ENCODE measurements around the gene MRPS22.
"Not testable (repeated sequence)": the region's sequence is repeated elsewhere in the genome, so short reads cannot be mapped to it uniquely, and the experiment has no call there.

The MRPS22 gene

DNA sequence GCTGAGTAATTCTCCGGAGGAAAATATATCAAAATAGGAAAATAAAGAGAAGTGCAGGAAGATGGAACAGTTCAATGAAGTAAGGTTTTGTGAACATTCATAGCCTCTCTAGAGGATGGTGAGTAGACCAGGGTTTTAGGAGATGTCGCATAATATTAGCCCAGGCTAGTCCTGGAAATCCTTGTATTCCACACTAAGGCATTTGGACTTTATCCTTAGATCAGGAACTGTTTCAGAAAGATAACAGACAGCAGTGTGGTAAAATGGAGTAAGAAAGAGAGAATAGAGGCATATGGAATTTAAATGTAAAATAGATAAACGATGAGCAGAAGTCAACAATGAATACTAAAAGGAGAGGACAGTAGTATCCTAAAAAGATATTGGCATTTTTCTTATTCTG lies 33.6 kb downstream of the MRPS22 start:
- H3K27me3 Mint-ChIP-seq: no peaks in the 10 kb centered on the region
- intact Hi-C loops (cut with micrococcal nuclease): no loop called here
- H3K36me3 Mint-ChIP-seq (ENCODE audit: low read depth): peaks cover 86% of the 10 kb centered on the region

DNA sequence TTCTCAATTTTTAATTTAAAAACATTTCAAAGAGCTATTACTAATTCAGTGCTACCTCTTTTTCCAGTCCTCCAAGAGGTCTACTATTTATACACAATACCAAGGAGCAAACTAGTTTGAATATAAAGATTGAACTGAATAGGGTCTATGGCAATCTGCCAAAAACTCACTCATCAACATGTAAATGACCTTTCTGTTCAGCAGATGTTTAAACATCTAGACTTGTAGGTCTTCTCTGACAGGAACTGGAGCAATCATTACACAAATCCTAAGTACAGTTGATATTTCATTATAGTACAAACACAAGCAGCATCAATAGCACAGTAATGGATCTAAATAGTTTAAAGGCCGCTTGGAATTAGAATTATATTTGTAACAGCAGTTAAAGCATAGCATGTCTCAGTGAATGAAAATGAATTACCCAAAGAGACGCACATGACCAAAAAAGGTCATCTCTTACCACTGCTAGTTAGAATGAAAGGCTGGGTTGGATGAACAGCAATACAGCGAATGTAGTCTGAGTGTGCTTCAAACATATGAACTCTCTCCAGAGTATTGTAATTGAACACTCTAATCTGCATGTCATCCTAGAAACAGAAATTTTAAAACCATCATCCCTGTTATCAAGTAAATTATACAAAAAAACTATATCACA lies 34.9 kb downstream of the MRPS22 start:
- intact Hi-C loops (cut with micrococcal nuclease): no loop called here
- H3K36me3 Mint-ChIP-seq (ENCODE audit: low read depth): peaks cover 78% of the 10 kb centered on the region
- no peak overlapping the region for H3K27ac Mint-ChIP-seq
- no peaks in the 10 kb centered on the region for H3K27me3 Mint-ChIP-seq
- no peaks in the 10 kb centered on the region for H3K9me3 Mint-ChIP-seq
- no peak overlapping the region for H3K4me3 Mint-ChIP-seq
- peaks cover 5% of the 10 kb centered on the region for H3K4me1 Mint-ChIP-seq (ENCODE audit: low read depth)

More for the DNA sequence above, 33.6 kb downstream of the MRPS22 start:
- Mint-ChIP-seq H3K9me3 (no peaks in the 10 kb centered on the region), H3K27ac (no peak overlapping the region), H3K4me1 (ENCODE audit: low read depth) (peaks cover 5% of the 10 kb centered on the region), H3K4me3 (no peak overlapping the region)

DNA sequence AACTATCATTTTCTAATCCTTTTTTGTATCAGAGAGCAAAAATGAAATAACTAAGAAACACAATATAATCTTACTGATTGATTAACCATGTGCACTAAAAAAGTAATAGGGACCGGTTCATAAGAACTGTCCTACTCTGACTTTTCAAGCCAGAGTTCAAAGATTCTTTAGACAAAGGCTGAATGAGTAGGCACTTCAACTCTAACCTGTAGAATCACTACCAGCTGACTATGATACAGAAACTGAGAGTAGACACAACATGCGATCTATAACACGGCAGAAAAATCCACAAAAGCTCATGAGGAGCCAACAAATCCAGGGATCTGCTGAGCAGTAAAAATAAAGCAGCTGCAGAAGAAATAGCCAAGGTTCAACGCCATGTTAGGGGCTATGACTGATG lies 36.8 kb downstream of the MRPS22 start:
- no peak overlapping the region for H3K4me3 Mint-ChIP-seq
- intact Hi-C loops (cut with micrococcal nuclease): no loop called here

DNA sequence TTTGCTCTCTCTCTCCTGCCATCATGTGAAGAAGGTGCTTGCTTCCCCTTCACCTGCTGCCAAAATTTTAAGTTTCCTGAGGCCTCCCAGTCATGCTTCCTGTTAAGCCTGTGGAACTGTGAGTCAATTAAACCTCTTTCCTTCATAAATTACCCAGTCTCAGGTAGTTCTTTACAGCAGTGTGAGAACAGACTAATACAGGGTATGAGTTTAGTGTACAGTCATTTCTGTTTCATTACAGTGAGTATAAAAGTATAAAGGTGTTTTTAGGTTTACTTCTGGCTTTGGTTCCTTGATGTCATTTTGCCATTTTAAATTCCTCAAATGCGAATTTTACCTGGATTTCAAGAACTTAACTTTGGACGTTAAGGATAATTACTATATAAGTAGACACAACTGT lies 38.5 kb downstream of the MRPS22 start:
- H3K4me3 Mint-ChIP-seq; H3K9me3 Mint-ChIP-seq; H3K27me3 Mint-ChIP-seq; H3K27ac Mint-ChIP-seq; intact Hi-C loops (cut with micrococcal nuclease): not testable (repeated sequence)
- H3K4me1 Mint-ChIP-seq (ENCODE audit: low read depth): peaks cover 17% of the 10 kb centered on the region
- peaks cover 62% of the 10 kb centered on the region for H3K36me3 Mint-ChIP-seq (ENCODE audit: low read depth)

More for the DNA sequence above, 36.8 kb downstream of the MRPS22 start:
- Mint-ChIP-seq H3K27ac (no peak overlapping the region), H3K9me3 (no peaks in the 10 kb centered on the region), H3K4me1 (ENCODE audit: low read depth) (peaks cover 5% of the 10 kb centered on the region), H3K36me3 (ENCODE audit: low read depth) (peaks cover 60% of the 10 kb centered on the region), H3K27me3 (no peaks in the 10 kb centered on the region)

DNA sequence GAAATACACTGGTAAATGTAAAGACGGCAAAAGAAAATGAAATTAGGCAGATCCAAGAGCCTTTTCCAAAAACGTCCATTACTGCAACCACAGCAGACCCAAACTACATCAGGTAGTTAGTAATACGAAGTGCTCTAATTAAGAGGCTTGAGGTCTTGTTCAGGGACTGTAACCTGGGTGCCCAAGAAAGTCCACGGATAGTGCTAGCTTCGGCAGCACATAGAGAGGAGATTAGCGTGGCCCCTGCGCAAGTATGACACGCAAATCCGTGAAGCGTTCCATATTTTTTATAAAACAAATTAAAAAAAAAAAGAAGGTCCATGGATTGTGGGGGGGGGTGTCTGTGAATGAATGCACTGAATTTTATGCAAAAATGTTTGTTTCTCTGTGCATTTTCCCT lies 44.3 kb downstream of the MRPS22 start:
- H3K27ac Mint-ChIP-seq: no peak overlapping the region
- peaks cover 23% of the 10 kb centered on the region for H3K4me1 Mint-ChIP-seq (ENCODE audit: low read depth)
- intact Hi-C loops (cut with micrococcal nuclease): loop anchor here (5.0 kb wide), 2 partner anchors 451 to 1554 kb away; partner anchors contain the start of gene SLC25A36

GRCh38 chr3:139388821-139389551 lies 45.2 kb downstream of the MRPS22 start:
- peaks cover 28% of the 10 kb centered on the region for H3K36me3 Mint-ChIP-seq (ENCODE audit: low read depth)
- peak overlapping the region; percentile 80 for H3K4me3 Mint-ChIP-seq
- intact Hi-C loops (cut with micrococcal nuclease): loop anchor here (1.0 to 5.0 kb wide), 3 partner anchors 46 to 1553 kb away; partner anchors contain the start of gene SLC25A36
- peaks cover 29% of the 10 kb centered on the region for H3K4me1 Mint-ChIP-seq (ENCODE audit: low read depth)
- no peaks in the 10 kb centered on the region for H3K9me3 Mint-ChIP-seq
- H3K27me3 Mint-ChIP-seq: no peaks in the 10 kb centered on the region
- peak overlapping the region; percentile 95 for H3K27ac Mint-ChIP-seq

More for the DNA sequence above, 44.3 kb downstream of the MRPS22 start:
- no peaks in the 10 kb centered on the region for H3K27me3 Mint-ChIP-seq
- H3K36me3 Mint-ChIP-seq (ENCODE audit: low read depth): peaks cover 28% of the 10 kb centered on the region
- H3K9me3 Mint-ChIP-seq: no peaks in the 10 kb centered on the region
- H3K4me3 Mint-ChIP-seq: peak overlapping the region; percentile 26

- Mint-ChIP-seq H3K27ac (peak within 1 kb of the TSS; percentile 95), H3K27me3 (no peaks in the 10 kb centered on the region), H3K36me3 (ENCODE audit: low read depth) (peaks cover 28% of the 10 kb centered on the region), H3K9me3 (no peaks in the 10 kb centered on the region), H3K4me1 (ENCODE audit: low read depth) (peaks cover 29% of the 10 kb centered on the region), H3K4me3 (peak within 1 kb of the TSS; percentile 80)
- intact Hi-C loops (cut with micrococcal nuclease): loop anchor here (1.0 to 5.0 kb wide), 3 partner anchors 46 to 1553 kb away; partner anchors contain the start of gene SLC25A36
Measured at GRCh38 chr3:139389552-139390368, 45.9 kb downstream of the MRPS22 start, which contains the start of gene COPB2. COPB2 (minus strand) TSS chr3:139389647; CDS start chr3:139389550, 97 bp downstream.

- intact Hi-C loops (cut with micrococcal nuclease): no loop called here
- Mint-ChIP-seq H3K9me3 (no peaks in the 10 kb centered on the region), H3K36me3 (ENCODE audit: low read depth) (peaks cover 12% of the 10 kb centered on the region), H3K4me3 (no peak overlapping the region), H3K4me1 (ENCODE audit: low read depth) (peaks cover 16% of the 10 kb centered on the region), H3K27me3 (no peaks in the 10 kb centered on the region), H3K27ac (no peak overlapping the region)
Measured at GRCh38 chr3:139394116-139394515, 50.3 kb downstream of the MRPS22 start.

DNA sequence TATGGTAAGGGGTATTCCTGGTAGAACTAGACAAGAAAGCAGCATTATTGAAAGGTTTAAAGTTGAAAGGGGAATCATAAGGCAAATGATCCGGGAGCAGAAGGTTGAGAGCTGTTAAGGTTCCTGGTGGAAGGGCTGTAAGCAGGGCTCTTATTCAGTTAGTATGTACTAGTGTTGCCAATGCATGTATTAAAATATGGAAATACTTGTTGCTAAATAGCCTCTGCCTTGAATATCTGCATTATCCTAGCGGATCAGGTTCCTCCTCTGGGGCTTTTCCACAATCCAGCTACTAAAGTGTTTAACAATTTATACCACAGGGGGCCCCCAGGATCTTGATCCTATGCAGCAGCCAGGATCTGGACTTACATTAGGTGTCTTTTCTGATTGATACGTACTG lies 52.9 kb downstream of the MRPS22 start:
- peaks cover 6% of the 10 kb centered on the region for H3K36me3 Mint-ChIP-seq (ENCODE audit: low read depth)
- intact Hi-C loops (cut with micrococcal nuclease): no loop called here
- no peak overlapping the region for H3K4me3 Mint-ChIP-seq
- peaks cover 5% of the 10 kb centered on the region for H3K4me1 Mint-ChIP-seq (ENCODE audit: low read depth)
- H3K27ac Mint-ChIP-seq: no peak overlapping the region
- peaks cover under 1% of the 10 kb centered on the region for H3K9me3 Mint-ChIP-seq
- no peaks in the 10 kb centered on the region for H3K27me3 Mint-ChIP-seq

DNA sequence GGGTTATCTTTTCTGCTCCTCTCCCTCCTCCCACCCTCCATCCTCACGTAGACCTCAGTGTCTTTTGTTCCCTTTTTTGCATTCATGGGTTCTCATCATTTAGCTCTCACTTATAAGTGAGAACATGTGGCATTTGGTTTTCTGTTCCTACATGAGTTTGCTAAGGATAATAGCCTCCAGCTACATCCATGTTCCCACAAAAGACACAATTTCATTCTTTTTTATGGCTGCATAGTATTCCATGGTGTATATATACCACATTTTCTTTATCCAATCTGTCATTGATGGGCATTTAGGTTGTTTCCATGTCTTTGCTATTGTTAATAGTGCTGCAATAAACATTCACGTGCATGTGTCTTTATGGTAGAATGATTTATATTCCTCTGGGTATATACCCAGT lies 57.3 kb downstream of the MRPS22 start:
- intact Hi-C loops (cut with micrococcal nuclease): not testable (repeated sequence)

More for the DNA sequence above, 57.3 kb downstream of the MRPS22 start:
- not testable (repeated sequence) for H3K4me3 Mint-ChIP-seq; H3K27me3 Mint-ChIP-seq; H3K4me1 Mint-ChIP-seq (ENCODE audit: low read depth); H3K27ac Mint-ChIP-seq
- H3K9me3 Mint-ChIP-seq: peaks cover 45% of the 10 kb centered on the region
- H3K36me3 Mint-ChIP-seq (ENCODE audit: low read depth): peaks cover 23% of the 10 kb centered on the region

Measured in dendritic cell treated with granulocyte-macrophage colony-stimulating factor and Interleukin-4, amounts not matched to agents 40 ng/mL and 50 ng/mL, for 4 days (primary cell).